ENCODE results near the gene HLA-DOB.

The HLA-DOB gene

DNA sequence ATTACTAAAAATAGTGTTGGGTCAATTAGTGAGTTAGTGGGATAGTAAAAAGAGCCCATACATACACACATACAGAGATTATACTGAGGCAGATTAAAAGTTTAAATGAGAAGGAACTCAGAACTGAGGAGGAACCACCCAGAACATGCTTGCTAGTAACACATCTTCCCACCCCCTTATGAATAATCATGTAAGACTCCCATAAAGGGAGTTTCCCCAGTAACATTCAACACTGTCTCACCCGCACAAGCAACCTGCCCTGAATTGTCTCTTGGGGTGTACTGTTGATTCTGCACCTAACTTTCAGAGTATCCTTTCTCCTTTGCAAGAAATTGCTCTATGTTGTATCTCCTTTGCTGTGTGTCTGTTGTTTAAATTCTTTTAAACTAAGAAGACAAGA, 42.4 kb downstream of the HLA-DOB start:
- ATAC-seq: no peak
- TF ChIP-seq ZC3H10 (CRISPR knock-in tag; IDR thresholded peaks at IDR 0.05): no peak

DNA sequence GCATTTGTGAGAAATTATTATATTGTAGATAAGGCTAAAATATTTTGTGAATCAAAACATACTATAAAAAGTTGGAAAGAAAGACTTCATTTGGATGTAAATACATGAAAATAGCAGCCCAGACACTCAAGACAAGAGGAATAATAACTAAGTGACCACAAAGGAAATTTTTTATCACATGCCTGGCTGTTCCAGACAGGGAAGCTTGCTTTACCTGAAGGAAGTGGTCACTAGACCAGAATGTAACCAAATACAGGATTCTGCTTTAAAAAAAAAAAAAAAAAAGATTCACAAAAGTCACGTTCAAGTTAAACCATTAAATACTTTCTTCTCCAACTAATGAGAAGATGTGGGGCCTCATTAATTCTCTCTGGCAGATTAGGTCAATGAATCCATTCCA, 44.1 kb downstream of the HLA-DOB start:
- ATAC-seq: no peak
- TF ChIP-seq ZFP3 (CRISPR knock-in tag; IDR thresholded peaks at IDR 0.05) (no peak), ISL1 (CRISPR knock-in tag; IDR thresholded peaks at IDR 0.05) (no peak), ZC3H10 (CRISPR knock-in tag; IDR thresholded peaks at IDR 0.05) (no peak), GLIS3 (CRISPR knock-in tag; IDR thresholded peaks at IDR 0.05) (no peak), ZNF565 (CRISPR knock-in tag; conservative IDR thresholded peaks at IDR 0.05; ENCODE audit: low read depth) (no peak)
- TF ChIP-seq, protein P1, sequence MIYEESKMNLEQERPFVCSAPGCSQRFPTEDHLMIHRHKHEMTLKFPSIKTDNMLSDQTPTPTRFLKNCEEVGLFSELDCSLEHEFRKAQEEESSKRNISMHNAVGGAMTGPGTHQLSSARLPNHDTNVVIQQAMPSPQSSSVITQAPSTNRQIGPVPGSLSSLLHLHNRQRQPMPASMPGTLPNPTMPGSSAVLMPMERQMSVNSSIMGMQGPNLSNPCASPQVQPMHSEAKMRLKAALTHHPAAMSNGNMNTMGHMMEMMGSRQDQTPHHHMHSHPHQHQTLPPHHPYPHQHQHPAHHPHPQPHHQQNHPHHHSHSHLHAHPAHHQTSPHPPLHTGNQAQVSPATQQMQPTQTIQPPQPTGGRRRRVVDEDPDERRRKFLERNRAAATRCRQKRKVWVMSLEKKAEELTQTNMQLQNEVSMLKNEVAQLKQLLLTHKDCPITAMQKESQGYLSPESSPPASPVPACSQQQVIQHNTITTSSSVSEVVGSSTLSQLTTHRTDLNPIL (CRISPR knock-in tag; IDR thresholded peaks at IDR 0.05; ENCODE audit: low read depth): no peak
- TF ChIP-seq, protein P2, sequence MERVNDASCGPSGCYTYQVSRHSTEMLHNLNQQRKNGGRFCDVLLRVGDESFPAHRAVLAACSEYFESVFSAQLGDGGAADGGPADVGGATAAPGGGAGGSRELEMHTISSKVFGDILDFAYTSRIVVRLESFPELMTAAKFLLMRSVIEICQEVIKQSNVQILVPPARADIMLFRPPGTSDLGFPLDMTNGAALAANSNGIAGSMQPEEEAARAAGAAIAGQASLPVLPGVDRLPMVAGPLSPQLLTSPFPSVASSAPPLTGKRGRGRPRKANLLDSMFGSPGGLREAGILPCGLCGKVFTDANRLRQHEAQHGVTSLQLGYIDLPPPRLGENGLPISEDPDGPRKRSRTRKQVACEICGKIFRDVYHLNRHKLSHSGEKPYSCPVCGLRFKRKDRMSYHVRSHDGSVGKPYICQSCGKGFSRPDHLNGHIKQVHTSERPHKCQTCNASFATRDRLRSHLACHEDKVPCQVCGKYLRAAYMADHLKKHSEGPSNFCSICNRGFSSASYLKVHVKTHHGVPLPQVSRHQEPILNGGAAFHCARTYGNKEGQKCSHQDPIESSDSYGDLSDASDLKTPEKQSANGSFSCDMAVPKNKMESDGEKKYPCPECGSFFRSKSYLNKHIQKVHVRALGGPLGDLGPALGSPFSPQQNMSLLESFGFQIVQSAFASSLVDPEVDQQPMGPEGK (CRISPR knock-in tag; IDR thresholded peaks at IDR 0.05; ENCODE audit: borderline replicate concordance): no peak

DNA sequence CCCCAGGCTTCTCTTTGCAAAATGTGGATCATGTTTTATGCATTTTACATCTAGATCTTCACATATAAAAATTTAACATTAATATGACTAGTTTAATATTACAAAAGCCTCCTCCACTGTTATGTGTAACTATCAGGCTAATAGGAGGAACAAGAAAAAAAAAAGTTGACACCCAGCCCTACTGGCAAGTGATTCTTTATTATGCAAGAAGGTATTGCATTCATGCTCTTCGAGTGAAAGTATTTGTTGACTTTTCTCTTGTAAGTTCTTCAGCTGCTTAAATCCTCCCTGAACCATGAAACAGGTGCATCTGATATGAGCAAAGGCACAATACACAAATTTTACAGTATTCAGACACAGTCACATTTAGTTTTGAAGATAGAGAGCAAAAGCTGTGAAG, 52.8 kb downstream of the HLA-DOB start:
- TF ChIP-seq ZNF565 (CRISPR knock-in tag; conservative IDR thresholded peaks at IDR 0.05; ENCODE audit: low read depth): no peak
- TF ChIP-seq CSDC2 (CRISPR knock-in tag; IDR thresholded peaks at IDR 0.05): no peak
- no peak for ATAC-seq

DNA sequence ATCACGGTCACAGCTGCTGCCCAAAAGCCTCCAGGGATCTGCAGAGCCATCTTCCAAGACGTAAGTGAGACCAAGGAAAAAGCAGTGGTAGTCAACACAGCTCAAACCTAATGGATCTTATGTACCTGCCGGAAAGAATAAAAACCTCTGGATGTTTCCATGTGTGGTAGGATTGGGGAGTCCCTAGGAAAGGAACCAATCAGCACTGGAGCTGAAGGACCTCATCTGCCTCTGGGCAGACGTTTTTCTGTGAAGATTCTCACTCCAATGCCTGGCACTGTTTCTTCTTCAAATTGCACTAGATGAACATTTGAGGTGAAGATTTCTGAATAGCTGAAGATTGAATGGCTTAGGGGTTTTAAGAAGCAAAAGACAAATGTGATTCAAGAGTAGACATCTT, 53.4 kb downstream of the HLA-DOB start, which contains the start of gene HLA-DQB2:
Gene HLA-DQB2, minus strand, starts transcription at position 112 of the 400 bp plus-strand sequence. Its CDS starts 62 bp downstream, at position 50.
- no peak for ATAC-seq
- TF ChIP-seq ZFP30 (CRISPR knock-in tag; IDR thresholded peaks at IDR 0.05): no peak
- TF ChIP-seq, protein P3, sequence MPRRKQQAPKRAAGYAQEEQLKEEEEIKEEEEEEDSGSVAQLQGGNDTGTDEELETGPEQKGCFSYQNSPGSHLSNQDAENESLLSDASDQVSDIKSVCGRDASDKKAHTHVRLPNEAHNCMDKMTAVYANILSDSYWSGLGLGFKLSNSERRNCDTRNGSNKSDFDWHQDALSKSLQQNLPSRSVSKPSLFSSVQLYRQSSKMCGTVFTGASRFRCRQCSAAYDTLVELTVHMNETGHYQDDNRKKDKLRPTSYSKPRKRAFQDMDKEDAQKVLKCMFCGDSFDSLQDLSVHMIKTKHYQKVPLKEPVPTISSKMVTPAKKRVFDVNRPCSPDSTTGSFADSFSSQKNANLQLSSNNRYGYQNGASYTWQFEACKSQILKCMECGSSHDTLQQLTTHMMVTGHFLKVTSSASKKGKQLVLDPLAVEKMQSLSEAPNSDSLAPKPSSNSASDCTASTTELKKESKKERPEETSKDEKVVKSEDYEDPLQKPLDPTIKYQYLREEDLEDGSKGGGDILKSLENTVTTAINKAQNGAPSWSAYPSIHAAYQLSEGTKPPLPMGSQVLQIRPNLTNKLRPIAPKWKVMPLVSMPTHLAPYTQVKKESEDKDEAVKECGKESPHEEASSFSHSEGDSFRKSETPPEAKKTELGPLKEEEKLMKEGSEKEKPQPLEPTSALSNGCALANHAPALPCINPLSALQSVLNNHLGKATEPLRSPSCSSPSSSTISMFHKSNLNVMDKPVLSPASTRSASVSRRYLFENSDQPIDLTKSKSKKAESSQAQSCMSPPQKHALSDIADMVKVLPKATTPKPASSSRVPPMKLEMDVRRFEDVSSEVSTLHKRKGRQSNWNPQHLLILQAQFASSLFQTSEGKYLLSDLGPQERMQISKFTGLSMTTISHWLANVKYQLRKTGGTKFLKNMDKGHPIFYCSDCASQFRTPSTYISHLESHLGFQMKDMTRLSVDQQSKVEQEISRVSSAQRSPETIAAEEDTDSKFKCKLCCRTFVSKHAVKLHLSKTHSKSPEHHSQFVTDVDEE (CRISPR knock-in tag; IDR thresholded peaks at IDR 0.05): no peak
- TF ChIP-seq ZNF8 (CRISPR knock-in tag; IDR thresholded peaks at IDR 0.05): no peak
- TF ChIP-seq BACH2 (CRISPR knock-in tag; IDR thresholded peaks at IDR 0.05; ENCODE audit: borderline replicate concordance): no peak
- no peak for TF ChIP-seq OSR1 (CRISPR knock-in tag; IDR thresholded peaks at IDR 0.05)
- no peak for TF ChIP-seq RARB (CRISPR knock-in tag; IDR thresholded peaks at IDR 0.05)
- TF ChIP-seq ZNF70 (CRISPR knock-in tag; IDR thresholded peaks at IDR 0.05): no peak
- TF ChIP-seq ESRRG (CRISPR knock-in tag; IDR thresholded peaks at IDR 0.05): no peak
- TF ChIP-seq, protein P4, sequence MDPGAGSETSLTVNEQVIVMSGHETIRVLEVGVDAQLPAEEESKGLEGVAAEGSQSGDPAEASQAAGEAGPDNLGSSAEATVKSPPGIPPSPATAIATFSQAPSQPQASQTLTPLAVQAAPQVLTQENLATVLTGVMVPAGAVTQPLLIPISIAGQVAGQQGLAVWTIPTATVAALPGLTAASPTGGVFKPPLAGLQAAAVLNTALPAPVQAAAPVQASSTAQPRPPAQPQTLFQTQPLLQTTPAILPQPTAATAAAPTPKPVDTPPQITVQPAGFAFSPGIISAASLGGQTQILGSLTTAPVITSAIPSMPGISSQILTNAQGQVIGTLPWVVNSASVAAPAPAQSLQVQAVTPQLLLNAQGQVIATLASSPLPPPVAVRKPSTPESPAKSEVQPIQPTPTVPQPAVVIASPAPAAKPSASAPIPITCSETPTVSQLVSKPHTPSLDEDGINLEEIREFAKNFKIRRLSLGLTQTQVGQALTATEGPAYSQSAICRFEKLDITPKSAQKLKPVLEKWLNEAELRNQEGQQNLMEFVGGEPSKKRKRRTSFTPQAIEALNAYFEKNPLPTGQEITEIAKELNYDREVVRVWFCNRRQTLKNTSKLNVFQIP (CRISPR knock-in tag; IDR thresholded peaks at IDR 0.05; ENCODE audit: borderline replicate concordance, low read depth): no peak
- TF ChIP-seq, protein P2 (CRISPR knock-in tag; IDR thresholded peaks at IDR 0.05; ENCODE audit: borderline replicate concordance): no peak
- no peak for TF ChIP-seq GLIS3 (CRISPR knock-in tag; IDR thresholded peaks at IDR 0.05)
- no peak for TF ChIP-seq ISL1 (CRISPR knock-in tag; IDR thresholded peaks at IDR 0.05)
- no peak for TF ChIP-seq CSDC2 (CRISPR knock-in tag; IDR thresholded peaks at IDR 0.05)
- TF ChIP-seq ZFP3 (CRISPR knock-in tag; IDR thresholded peaks at IDR 0.05): no peak
